Thyroid gland (tissue), 4 donors: ENCODE measurements around the gene KIF5C.

ENCODE experiments used
- POLR2A ChIP-seq, 2 donors: fragments of 450-650 bp; IDR thresholded peaks; one replicate each; pipeline ENCODE4 v1.6.1; 2017; ENCODE audit warnings: antibody characterized with exemption in 2 of 2, mild to moderate bottlenecking in 2 of 2, moderate library complexity in 1 of 2
- TF ChIP-seq, protein P1 (sequence below), 6 experiments: fragments of 200-600 bp in 3 of 6; fragments of 450-650 bp in 3 of 6; sonication (generic) in 3 of 6; IDR thresholded peaks; one replicate each; pipeline ENCODE4 v1.5.1; 2016 to 2019; ENCODE audit warnings: antibody characterized with exemption in 6 of 6, mild to moderate bottlenecking in 2 of 6, inconsistent platforms in 1 of 6, moderate library complexity in 1 of 6

DNA sequence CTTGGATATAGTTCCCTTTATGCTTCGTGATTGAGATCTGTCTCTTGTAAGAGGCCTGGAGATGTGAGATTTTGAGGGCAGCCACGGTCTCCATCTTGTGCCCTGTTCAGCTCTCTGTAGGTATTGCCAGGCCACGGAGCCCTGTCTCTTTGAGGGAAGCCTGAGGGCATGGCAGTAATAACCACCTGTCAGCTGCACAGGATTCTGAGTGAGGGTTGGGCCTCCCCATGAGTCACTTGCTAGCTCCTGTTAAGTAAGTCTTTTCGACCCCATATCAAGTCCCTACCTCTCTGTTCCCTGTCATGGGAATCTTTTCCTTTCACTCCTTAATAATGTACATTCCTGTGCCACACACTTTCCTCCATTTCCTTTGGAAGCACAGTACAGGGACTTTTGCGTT lies 183.9 kb downstream of the KIF5C start:
- TF ChIP-seq, protein P1, sequence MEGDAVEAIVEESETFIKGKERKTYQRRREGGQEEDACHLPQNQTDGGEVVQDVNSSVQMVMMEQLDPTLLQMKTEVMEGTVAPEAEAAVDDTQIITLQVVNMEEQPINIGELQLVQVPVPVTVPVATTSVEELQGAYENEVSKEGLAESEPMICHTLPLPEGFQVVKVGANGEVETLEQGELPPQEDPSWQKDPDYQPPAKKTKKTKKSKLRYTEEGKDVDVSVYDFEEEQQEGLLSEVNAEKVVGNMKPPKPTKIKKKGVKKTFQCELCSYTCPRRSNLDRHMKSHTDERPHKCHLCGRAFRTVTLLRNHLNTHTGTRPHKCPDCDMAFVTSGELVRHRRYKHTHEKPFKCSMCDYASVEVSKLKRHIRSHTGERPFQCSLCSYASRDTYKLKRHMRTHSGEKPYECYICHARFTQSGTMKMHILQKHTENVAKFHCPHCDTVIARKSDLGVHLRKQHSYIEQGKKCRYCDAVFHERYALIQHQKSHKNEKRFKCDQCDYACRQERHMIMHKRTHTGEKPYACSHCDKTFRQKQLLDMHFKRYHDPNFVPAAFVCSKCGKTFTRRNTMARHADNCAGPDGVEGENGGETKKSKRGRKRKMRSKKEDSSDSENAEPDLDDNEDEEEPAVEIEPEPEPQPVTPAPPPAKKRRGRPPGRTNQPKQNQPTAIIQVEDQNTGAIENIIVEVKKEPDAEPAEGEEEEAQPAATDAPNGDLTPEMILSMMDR (IDR thresholded peaks at IDR 0.05): no peak
- TF ChIP-seq POLR2A (IDR thresholded peaks at IDR 0.05): no peak
